PC-3 (cell line): Measurements from ENCODE around the gene KDSR.

Experiments
- EZH2 ChIP-seq: fragments of 300-600 bp; sonication (generic); IDR thresholded peaks from one replicate; pipeline ENCODE4 v1.6.1; 2017; ENCODE audit warnings: antibody characterized with exemption, mild to moderate bottlenecking, low read length; ENCODE audit not compliant: unreplicated experiment
- TF ChIP-seq, protein P1 (sequence below): fragments of 300-600 bp; sonication (generic); conservative IDR thresholded peaks from 2 replicates; pipeline ENCODE4 v1.5.1; 2017; ENCODE audit warnings: antibody characterized with exemption, low read depth, mild to moderate bottlenecking, low read length

DNA sequence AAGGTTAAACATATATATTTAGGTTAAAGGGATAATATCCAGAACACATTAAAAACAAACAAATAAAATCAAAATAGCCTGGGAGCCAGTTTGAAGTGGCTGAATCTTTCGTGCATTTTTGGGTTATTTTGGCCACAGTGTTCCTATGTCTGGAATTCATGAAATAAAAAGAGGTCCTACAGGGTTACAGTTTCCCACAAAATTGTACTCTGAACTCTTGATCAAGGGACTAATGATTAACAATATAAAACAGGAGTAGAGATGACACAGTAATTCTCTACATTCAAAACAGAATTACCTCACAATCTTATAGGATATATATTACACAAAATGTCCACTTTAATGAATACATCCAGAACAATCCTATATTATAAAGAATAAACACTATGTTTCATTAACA is 30.3 kb upstream of the KDSR start:
- TF ChIP-seq, protein P1, sequence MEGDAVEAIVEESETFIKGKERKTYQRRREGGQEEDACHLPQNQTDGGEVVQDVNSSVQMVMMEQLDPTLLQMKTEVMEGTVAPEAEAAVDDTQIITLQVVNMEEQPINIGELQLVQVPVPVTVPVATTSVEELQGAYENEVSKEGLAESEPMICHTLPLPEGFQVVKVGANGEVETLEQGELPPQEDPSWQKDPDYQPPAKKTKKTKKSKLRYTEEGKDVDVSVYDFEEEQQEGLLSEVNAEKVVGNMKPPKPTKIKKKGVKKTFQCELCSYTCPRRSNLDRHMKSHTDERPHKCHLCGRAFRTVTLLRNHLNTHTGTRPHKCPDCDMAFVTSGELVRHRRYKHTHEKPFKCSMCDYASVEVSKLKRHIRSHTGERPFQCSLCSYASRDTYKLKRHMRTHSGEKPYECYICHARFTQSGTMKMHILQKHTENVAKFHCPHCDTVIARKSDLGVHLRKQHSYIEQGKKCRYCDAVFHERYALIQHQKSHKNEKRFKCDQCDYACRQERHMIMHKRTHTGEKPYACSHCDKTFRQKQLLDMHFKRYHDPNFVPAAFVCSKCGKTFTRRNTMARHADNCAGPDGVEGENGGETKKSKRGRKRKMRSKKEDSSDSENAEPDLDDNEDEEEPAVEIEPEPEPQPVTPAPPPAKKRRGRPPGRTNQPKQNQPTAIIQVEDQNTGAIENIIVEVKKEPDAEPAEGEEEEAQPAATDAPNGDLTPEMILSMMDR, result no peak
- no peak for TF ChIP-seq EZH2
